ENCODE measurements around the gene SLC6A13.

Gene SLC6A13

GRCh38 chr12:234891-235415, 27.7 kb downstream of the SLC6A13 start:
- Histone ChIP-seq H3K4me2 (no peak overlapping the region), H3K4me1 (ENCODE audit: low read depth, poor library complexity, severe bottlenecking) (no peaks in the 10 kb centered on the region), H4K20me1 (ENCODE audit: insufficient read depth) (no peaks in the 10 kb centered on the region), H3K4me3 (IDR thresholded peaks at IDR 0.05; ENCODE audit: insufficient read depth, low read depth, low read length) (no peak overlapping the region), H3K79me2 (ENCODE audit: insufficient read depth, low read depth) (no peaks in the 10 kb centered on the region), H3K36me3 (ENCODE audit: insufficient read depth) (no peaks in the 10 kb centered on the region), H3K27me3 (ENCODE audit: insufficient read depth, low read depth) (peaks cover 4% of the 10 kb centered on the region; the same call in 1 of the 2 replicates), H3K9ac (no peak overlapping the region), H2AFZ (ENCODE audit: low read depth) (no peak overlapping the region), H3K27ac (no peak overlapping the region)
- TF ChIP-seq CTCF (conservative IDR thresholded peaks at IDR 0.05; ENCODE audit: low read depth, low read length), result no peak

DNA sequence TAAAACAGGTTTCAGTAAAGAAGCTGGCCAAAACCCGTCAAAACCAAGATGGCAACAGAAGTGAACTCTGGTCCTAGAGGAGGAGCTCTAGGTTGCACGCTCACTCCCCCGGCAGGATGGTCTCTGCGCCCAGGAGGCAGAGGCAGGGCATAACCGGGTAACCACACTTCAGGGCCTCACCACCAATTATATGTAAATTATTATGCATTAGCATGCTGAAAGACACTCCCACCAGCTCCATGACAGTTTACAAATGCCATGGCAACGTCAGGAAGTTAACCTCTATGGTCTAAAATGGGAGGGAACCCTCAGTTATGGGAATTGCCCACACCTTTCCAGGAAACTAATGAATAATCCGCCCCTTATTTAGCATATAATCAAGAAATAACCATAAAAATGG, 28.6 kb downstream of the SLC6A13 start:
- H3K9ac ChIP-seq, result no peak overlapping the region
- H4K20me1 ChIP-seq (ENCODE audit: insufficient read depth), result no peaks in the 10 kb centered on the region
- TF ChIP-seq CTCF (conservative IDR thresholded peaks at IDR 0.05; ENCODE audit: low read depth, low read length), result no peak
- H3K27ac ChIP-seq, result no peak overlapping the region
- no peak overlapping the region for H2AFZ ChIP-seq (ENCODE audit: low read depth)
- peaks cover 4% of the 10 kb centered on the region; the same call in 1 of the 2 replicates for H3K27me3 ChIP-seq (ENCODE audit: insufficient read depth, low read depth)
- H3K4me2 ChIP-seq, result no peak overlapping the region
- H3K79me2 ChIP-seq (ENCODE audit: insufficient read depth, low read depth), result no peaks in the 10 kb centered on the region
- no peak overlapping the region for H3K4me3 ChIP-seq (IDR thresholded peaks at IDR 0.05; ENCODE audit: insufficient read depth, low read depth, low read length)
- no peaks in the 10 kb centered on the region for H3K36me3 ChIP-seq (ENCODE audit: insufficient read depth)
- H3K4me1 ChIP-seq (ENCODE audit: low read depth, poor library complexity, severe bottlenecking), result no peaks in the 10 kb centered on the region

DNA sequence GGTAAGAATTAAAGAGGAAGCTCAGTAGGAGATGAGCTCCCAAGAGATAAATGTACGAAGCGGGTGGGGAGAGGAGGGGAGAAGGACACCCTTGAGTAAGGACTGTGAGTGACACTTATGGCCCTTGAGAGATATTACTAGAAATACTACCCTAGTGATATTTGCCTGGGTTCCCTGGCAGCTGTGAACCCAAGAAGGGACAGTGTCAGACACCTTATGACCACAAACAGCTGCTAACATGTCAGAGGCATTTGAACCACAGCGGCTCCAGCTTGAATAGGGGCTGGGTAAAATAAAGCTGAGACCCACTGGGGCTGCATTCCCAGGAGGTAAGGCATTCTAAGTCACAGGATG, 29.0 kb downstream of the SLC6A13 start:
- no peak overlapping the region for H3K4me2 ChIP-seq
- no peaks in the 10 kb centered on the region for H3K79me2 ChIP-seq (ENCODE audit: insufficient read depth, low read depth)
- peaks cover 4% of the 10 kb centered on the region; the same call in 1 of the 2 replicates for H3K27me3 ChIP-seq (ENCODE audit: insufficient read depth, low read depth)
- H2AFZ ChIP-seq (ENCODE audit: low read depth), result no peak overlapping the region
- no peak for TF ChIP-seq CTCF (conservative IDR thresholded peaks at IDR 0.05; ENCODE audit: low read depth, low read length)
- H3K36me3 ChIP-seq (ENCODE audit: insufficient read depth), result no peaks in the 10 kb centered on the region
- H4K20me1 ChIP-seq (ENCODE audit: insufficient read depth), result no peaks in the 10 kb centered on the region
- H3K4me3 ChIP-seq (IDR thresholded peaks at IDR 0.05; ENCODE audit: insufficient read depth, low read depth, low read length), result no peak overlapping the region
- no peaks in the 10 kb centered on the region for H3K4me1 ChIP-seq (ENCODE audit: low read depth, poor library complexity, severe bottlenecking)
- no peak overlapping the region for H3K9ac ChIP-seq
- no peak overlapping the region for H3K27ac ChIP-seq

GRCh38 chr12:232731-233614, 29.7 kb downstream of the SLC6A13 start:
- no peak overlapping the region for H3K4me2 ChIP-seq
- H3K36me3 ChIP-seq (ENCODE audit: insufficient read depth), result no peaks in the 10 kb centered on the region
- H2AFZ ChIP-seq (ENCODE audit: low read depth), result no peak overlapping the region
- H3K27me3 ChIP-seq (ENCODE audit: insufficient read depth, low read depth), result peaks cover 4% of the 10 kb centered on the region; the same call in 1 of the 2 replicates
- no peak overlapping the region for H3K27ac ChIP-seq
- no peaks in the 10 kb centered on the region for H3K79me2 ChIP-seq (ENCODE audit: insufficient read depth, low read depth)
- H4K20me1 ChIP-seq (ENCODE audit: insufficient read depth), result no peaks in the 10 kb centered on the region
- H3K4me1 ChIP-seq (ENCODE audit: low read depth, poor library complexity, severe bottlenecking), result no peaks in the 10 kb centered on the region
- no peak for TF ChIP-seq CTCF (conservative IDR thresholded peaks at IDR 0.05; ENCODE audit: low read depth, low read length)
- H3K9ac ChIP-seq, result no peak overlapping the region
- H3K4me3 ChIP-seq (IDR thresholded peaks at IDR 0.05; ENCODE audit: insufficient read depth, low read depth, low read length), result no peak overlapping the region
